Peyer's patch (tissue), 4 donors: Measurements from ENCODE around the gene CPNE9.

Experiments used
- CTCF ChIP-seq, 6 experiments: fragments of 450-650 bp in 4 of 6; fragments of 200-600 bp in 2 of 6; sonication (generic) in 1 of 6; IDR thresholded peaks; one replicate each; pipeline ENCODE4 v1.5.1; 2017 to 2019; ENCODE audit warnings: antibody characterized with exemption in 6 of 6, mild to moderate bottlenecking in 3 of 6, moderate library complexity in 1 of 6
- POLR2A ChIP-seq, 2 donors: fragments of 450-650 bp; IDR thresholded peaks; one replicate each; pipeline ENCODE4 v1.5.1; 2017; ENCODE audit warnings: antibody characterized with exemption in 2 of 2, mild to moderate bottlenecking in 2 of 2, moderate library complexity in 2 of 2

GRCh38 chr3:9725775-9726515 lies 22.3 kb downstream of the CPNE9 start:
- no peak for TF ChIP-seq CTCF (IDR thresholded peaks at IDR 0.05)
- no peak for TF ChIP-seq POLR2A (IDR thresholded peaks at IDR 0.05)
